Cortex of kidney (tissue), 1 donor: ENCODE results near the gene CRTAP.
"Not testable (repeated sequence)": the region's sequence is repeated elsewhere in the genome, so short reads cannot be mapped to it uniquely, and the experiment has no call there.

Experiments used
- DNase-seq: peaks from one replicate; lab custom pipeline; 2025; lab: John Stamatoyannopoulos, UW

Gene CRTAP

GRCh38 chr3:33141006-33141405 lies 27.2 kb downstream of the CRTAP start:
- no peak for DNase-seq

- DNase-seq: no peak
These were observed 30.6 kb downstream of the CRTAP start for GRCh38 chr3:33144433-33144832.

- DNase-seq: no peak
These were observed 31.5 kb downstream of the CRTAP start for GRCh38 chr3:33145221-33145900.

DNA sequence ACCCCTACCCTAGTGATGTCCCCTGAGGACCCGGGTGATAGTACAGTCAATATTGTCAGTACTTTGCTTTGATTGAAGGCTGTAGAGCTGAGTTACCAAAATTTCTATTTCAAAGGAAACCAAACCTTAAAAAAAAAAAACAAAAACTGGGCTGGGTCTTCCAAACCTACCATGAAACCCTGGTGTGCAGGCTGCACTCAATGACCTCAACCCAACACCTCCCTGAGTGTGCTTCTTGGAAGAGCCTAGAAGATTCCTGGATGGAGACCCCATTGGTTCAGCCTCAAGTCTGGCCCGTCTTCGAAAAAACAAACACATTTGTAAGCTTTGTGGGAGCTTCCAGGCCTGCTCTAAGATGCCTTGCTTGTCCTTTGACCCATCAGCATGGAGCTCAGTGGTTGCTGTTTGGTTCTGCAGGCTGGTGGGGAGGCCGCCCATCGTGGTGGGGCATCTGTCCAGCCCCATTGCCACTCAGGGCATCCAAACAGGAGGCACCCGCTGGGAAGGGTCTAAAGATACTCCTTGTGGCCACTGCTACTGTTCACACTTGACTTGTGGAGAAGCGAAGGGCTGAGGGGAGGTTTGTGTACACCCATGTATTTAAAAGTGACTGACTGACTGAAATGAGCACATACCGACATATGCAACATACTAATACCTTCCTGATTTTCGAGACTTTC lies 32.2 kb downstream of the CRTAP start:
- DNase-seq: no peak

- DNase-seq: no peak
These were observed 33.1 kb downstream of the CRTAP start for GRCh38 chr3:33146791-33147445.

GRCh38 chr3:33149342-33149741 lies 35.5 kb downstream of the CRTAP start:
- no peak for DNase-seq

DNA sequence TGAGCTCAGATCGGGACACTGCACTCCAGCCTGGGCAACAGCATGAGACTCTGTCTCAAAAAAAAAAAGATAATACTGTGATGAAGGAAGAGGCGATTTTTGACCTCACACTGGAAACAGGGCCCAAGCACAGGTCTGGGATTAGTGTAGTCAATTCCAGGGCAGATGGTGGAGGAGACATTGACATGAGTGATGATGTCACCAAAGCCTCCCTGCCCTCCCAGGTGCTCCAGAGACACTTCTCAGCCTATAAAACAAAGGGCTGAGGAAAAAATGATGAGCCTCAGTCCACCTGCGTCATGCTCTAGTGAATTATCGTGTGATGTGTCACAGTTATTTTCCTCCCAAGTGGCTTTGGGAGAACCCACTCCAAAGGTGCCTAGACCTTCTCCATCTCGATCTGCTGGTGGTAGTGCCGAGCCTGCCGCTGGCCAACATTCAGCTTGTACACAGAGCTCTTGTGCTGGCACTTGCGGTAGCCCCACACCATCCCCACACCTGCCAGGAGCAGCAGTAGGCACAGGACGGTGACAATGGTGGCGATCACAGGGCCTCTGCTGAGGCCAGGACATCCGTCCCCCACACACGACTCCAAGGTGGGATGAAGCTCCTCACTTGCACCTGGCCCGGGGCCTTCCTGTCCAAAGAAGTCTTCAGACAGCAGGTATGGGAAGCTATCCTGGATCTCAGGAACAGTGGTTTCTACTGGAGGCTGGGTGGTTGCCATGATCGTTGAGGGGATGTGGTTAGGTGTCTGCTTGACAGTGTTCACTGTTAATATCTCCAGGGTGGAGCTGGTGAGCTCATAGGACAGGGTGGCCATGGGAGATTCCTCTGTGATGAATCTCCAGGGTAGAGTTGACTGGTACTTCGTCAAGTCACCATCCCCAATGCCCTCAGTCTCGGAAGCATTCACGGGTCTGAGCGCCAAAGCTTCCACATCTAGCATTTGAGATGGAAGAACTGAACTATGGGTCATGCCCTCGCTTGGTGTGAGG lies 38.8 kb downstream of the CRTAP start:
- no peak for DNase-seq

- no peak for DNase-seq
These were observed 40.0 kb downstream of the CRTAP start for GRCh38 chr3:33153782-33154181.

- no peak for DNase-seq
These were observed 41.5 kb downstream of the CRTAP start for GRCh38 chr3:33155301-33155700.

DNA sequence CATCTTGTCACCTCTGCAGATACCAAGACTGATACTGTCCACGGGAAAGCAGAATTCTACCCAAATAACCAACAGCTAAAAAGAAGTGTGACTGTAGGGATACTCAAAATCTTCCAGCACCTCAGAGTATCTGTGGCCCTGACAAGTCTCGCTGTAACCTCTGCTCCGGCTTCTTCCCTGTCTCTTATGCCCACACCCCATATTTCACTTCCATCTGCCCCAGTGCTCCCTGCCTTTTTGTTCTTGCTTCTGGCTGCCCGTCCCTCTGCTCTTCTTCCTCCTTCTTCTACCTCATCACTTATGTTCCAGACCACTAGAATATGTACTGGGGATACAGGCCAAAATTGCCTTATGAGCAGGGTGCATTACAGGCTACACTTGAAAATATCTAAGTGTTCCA lies 45.4 kb downstream of the CRTAP start:
- DNase-seq: no peak

DNA sequence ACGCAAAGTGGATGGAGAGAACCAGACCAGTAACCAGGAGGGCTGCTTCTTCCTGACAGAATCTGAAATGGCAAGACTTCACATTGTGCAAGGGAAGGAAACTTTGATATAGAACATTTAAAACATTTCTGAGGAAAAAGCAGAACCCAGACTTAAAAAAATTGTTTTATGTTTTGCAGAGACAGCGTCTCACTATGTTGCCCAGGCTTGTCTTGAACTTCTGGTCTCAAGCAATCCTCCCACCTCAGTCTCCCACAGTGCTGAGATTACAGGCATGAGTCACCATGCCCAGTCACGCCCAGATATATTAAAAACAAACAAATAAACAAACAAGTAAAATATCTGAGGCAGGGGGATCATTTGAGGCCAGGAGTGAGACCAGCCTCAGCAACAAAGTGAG lies 46.2 kb downstream of the CRTAP start:
- DNase-seq: no peak

DNA sequence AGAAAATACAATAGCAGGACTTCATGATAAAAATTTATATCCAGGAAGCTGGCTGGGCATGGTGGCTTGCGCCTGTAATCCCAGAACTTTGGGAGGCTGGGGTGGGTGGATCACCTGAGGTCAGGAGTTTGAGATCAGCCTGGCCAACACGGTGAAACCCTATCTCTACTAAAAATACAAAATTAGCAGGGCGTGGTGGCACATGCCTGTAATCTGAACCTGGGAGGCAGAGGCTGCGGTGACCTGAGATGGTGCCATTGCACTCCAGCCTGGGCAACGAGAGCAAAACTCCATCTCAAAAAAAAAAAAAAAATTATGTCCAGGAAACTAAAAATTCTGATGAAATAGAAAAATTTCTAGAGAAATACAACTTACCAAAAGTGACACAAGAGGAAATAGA lies 48.8 kb downstream of the CRTAP start:
- DNase-seq: not testable (repeated sequence)

- DNase-seq: no peak
These were observed 51.6 kb downstream of the CRTAP start for GRCh38 chr3:33165372-33165771.

GRCh38 chr3:33166095-33166494 lies 52.3 kb downstream of the CRTAP start:
- DNase-seq: no peak

DNA sequence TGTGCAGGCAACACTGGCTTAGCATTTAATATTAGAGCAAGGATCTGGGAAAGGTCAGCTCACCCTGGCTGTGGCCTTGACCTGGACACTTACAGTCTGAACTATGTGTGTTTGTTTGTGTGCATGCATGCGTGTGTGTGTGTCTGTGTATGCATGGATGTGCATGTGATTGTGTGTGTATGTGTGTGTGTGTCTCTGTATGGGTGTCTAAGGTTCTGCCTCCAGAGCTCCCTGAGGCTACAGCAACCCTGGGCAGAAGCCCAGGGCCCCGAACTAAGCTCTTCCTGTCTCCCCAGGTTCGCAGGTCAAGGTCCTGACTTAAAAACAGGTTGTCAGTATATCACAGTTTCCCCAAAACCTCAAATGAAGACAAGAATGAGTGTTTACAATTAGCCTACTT lies 53.5 kb downstream of the CRTAP start:
- DNase-seq: no peak

DNA sequence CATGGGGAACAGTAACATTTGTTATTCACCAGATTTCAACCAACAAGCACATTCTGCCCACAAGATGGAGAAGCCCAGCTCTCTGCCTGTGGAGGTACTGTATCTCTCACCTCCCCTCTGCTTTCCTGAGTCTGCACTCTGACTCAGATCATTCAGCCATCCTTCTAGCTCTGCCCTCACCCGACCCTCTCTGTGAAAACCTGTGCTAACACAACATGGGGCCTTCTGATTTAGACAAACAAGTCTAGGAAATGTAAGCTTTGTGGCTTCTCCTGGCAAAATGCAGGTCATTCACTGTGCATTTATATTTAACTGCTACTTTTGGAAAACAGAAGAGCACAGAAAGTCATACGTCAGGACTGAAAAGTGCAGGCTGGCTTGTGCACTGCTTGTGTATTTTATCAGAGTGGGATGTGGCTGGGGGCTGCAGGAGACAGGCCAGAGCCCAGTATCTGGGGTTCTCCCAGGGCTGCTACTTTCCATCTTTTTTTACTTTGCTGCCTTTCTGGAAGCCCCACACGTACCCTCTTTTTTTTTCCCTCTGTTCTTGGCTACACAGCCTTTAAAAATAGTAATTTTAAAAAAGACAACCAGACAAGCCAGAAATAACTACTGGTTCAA lies 54.0 kb downstream of the CRTAP start:
- DNase-seq: no peak

- no peak for DNase-seq
These were observed 56.7 kb downstream of the CRTAP start for GRCh38 chr3:33170531-33170930.

GRCh38 chr3:33171580-33171979 lies 57.8 kb downstream of the CRTAP start:
- no peak for DNase-seq

GRCh38 chr3:33173103-33173502 lies 59.3 kb downstream of the CRTAP start:
- no peak for DNase-seq

- no peak for DNase-seq
These were observed 59.9 kb downstream of the CRTAP start for GRCh38 chr3:33173672-33174071.

DNA sequence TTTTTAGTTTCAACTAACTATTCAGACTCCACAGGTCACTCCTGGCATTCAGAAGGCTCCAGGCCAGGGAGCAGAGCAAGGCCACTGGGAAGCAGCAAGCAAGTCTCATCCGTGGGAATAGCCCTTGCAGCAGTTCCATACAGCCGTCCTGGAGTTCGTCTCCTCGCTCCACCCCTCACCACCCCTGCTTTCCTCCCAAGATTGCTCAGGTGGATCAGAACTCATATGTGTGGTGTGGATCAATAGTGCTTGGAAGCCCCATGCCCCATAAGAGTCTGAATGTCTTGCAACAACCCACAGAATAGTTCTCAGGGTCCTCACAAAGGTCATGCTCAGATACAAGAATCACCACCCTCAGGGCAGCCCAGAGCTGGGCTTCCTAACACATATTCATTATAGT lies 60.3 kb downstream of the CRTAP start:
- DNase-seq: no peak
